ENCODE measurements around the gene NDC1. TPM values are rescaled to one million over a fixed set of nuclear protein-coding genes. Genes with fewer than 3 reads are reported as not detected.
A peak's percentile ranks its signal among the peaks of the same experiment; 100 is the strongest.

Gene NDC1
- total RNA-seq, 1 donor: 12.7 TPM

DNA sequence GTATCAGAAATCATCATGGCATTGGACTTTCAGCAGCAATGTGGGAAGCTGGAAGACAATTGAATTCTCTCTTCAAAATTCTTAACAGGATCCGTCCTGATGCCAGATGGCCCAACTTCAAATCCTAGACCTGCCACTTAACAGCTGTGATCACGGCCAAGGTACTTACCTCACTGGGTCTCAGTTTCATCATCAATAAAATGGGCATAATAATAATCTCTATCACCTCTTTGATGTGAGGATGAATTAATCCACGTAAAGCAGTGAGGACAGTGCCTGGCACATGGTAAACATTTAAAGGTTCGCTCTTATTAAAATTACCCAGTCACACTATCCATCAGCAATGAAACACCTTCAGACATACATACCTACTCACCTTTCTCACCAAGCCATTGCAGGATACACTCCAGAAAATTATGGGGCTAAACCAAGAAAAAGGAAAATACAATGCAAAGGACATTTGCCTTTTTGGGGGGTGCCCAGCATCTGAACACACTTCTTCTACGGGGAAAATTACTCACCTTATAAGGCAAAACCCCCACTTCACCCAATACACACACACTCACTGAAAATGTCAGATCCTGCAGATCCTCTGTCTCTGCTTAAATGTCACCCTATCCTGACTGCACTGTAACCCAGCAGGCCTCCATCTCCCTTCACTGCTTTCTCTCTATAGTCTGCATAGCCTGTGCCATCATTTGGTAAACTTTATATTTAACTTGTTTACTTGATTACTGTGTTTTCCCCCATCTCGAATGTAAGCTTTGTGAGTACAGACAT, 120.9 kb downstream of the NDC1 start:
- peaks cover 9% of the 10 kb centered on the region for H3K4me1 ChIP-seq (ENCODE audit: insufficient read depth, low read length)
- H3K27me3 ChIP-seq (ENCODE audit: insufficient read depth, low read length): no peaks in the 10 kb centered on the region
- no peaks in the 10 kb centered on the region for H3K9me3 ChIP-seq (ENCODE audit: low read depth, low read length)
- H3K36me3 ChIP-seq (ENCODE audit: insufficient read depth, low read length): no peaks in the 10 kb centered on the region
- no peaks in the 10 kb centered on the region for H3K79me2 ChIP-seq (ENCODE audit: insufficient read depth, low read length)
- peak; percentile 42 for DNase-seq (ENCODE audit: insufficient read length, low spot score, missing footprints)
- H4K20me1 ChIP-seq (ENCODE audit: insufficient read depth, low read length): peaks cover 21% of the 10 kb centered on the region
- TF ChIP-seq, protein P1, sequence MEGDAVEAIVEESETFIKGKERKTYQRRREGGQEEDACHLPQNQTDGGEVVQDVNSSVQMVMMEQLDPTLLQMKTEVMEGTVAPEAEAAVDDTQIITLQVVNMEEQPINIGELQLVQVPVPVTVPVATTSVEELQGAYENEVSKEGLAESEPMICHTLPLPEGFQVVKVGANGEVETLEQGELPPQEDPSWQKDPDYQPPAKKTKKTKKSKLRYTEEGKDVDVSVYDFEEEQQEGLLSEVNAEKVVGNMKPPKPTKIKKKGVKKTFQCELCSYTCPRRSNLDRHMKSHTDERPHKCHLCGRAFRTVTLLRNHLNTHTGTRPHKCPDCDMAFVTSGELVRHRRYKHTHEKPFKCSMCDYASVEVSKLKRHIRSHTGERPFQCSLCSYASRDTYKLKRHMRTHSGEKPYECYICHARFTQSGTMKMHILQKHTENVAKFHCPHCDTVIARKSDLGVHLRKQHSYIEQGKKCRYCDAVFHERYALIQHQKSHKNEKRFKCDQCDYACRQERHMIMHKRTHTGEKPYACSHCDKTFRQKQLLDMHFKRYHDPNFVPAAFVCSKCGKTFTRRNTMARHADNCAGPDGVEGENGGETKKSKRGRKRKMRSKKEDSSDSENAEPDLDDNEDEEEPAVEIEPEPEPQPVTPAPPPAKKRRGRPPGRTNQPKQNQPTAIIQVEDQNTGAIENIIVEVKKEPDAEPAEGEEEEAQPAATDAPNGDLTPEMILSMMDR (IDR thresholded peaks at IDR 0.05; ENCODE audit: extremely low read depth, low read depth, low read length): no peak
- no peak overlapping the region for H3K4me3 ChIP-seq (ENCODE audit: insufficient read depth, low read length)
- H3K4me2 ChIP-seq (ENCODE audit: insufficient read depth, low read length): no peak overlapping the region
- no peak overlapping the region for H2AFZ ChIP-seq (ENCODE audit: low read length)
- H3K27ac ChIP-seq (ENCODE audit: low read depth, low read length): no peak overlapping the region

DNA sequence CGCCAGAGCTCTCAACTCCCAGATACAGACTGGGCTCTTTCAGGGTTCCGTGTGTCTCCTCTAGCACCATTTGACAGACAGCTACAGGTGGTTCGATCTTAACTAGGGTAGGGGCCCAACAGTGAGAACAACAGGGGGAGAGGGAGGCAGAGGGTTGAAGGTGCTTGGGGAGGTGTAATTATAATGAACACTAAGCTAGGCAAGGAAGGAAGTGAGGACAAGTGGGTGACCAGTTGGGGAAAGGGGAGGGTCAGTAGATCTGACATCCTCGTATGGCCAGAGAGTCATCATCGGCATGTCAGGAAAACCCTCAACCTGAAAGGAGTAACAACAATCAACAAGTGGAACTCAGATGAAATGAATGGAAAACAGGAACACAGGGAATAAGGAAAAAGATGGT, 121.9 kb downstream of the NDC1 start:
- H4K20me1 ChIP-seq (ENCODE audit: insufficient read depth, low read length): peaks cover 29% of the 10 kb centered on the region
- no peak overlapping the region for H3K4me2 ChIP-seq (ENCODE audit: insufficient read depth, low read length)
- no peaks in the 10 kb centered on the region for H3K9me3 ChIP-seq (ENCODE audit: low read depth, low read length)
- H3K27ac ChIP-seq (ENCODE audit: low read depth, low read length): no peak overlapping the region
- H3K4me1 ChIP-seq (ENCODE audit: insufficient read depth, low read length): no peaks in the 10 kb centered on the region
- no peak overlapping the region for H2AFZ ChIP-seq (ENCODE audit: low read length)
- peak; percentile 43 for DNase-seq (ENCODE audit: insufficient read length, low spot score, missing footprints)
- TF ChIP-seq, protein P1 (IDR thresholded peaks at IDR 0.05; ENCODE audit: extremely low read depth, low read depth, low read length): no peak
- H3K4me3 ChIP-seq (ENCODE audit: insufficient read depth, low read length): no peak overlapping the region
- no peaks in the 10 kb centered on the region for H3K36me3 ChIP-seq (ENCODE audit: insufficient read depth, low read length)
- no peaks in the 10 kb centered on the region for H3K79me2 ChIP-seq (ENCODE audit: insufficient read depth, low read length)
- no peaks in the 10 kb centered on the region for H3K27me3 ChIP-seq (ENCODE audit: insufficient read depth, low read length)

DNA sequence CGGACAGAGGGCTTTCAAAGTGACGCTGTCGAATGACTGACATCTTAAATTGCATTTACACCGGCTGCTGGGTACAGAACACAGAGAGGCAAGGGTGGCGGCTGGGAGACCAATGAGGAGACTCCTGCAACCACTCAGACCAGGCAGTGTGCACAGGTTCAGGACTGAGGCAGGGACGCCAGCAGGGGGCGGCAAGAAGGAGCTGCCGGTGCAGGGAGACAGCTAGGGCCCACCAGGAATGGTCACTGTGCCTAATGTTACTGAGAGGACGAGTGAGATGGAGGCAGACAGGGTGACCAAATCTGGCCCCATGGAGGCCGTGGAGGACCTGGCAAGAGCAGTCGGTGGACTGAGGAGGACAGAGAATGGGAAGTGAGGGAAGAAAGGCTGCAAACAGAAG, 122.6 kb downstream of the NDC1 start:
- no peaks in the 10 kb centered on the region for H3K79me2 ChIP-seq (ENCODE audit: insufficient read depth, low read length)

More for the DNA sequence above, 122.6 kb downstream of the NDC1 start:
- H3K4me3 ChIP-seq (ENCODE audit: insufficient read depth, low read length): no peak overlapping the region
- peaks cover 34% of the 10 kb centered on the region for H4K20me1 ChIP-seq (ENCODE audit: insufficient read depth, low read length)
- no peaks in the 10 kb centered on the region for H3K9me3 ChIP-seq (ENCODE audit: low read depth, low read length)
- H3K27me3 ChIP-seq (ENCODE audit: insufficient read depth, low read length): no peaks in the 10 kb centered on the region
- H2AFZ ChIP-seq (ENCODE audit: low read length): no peak overlapping the region
- H3K27ac ChIP-seq (ENCODE audit: low read depth, low read length): no peak overlapping the region
- TF ChIP-seq, protein P1 (IDR thresholded peaks at IDR 0.05; ENCODE audit: extremely low read depth, low read depth, low read length): peak; percentile 62
- H3K4me2 ChIP-seq (ENCODE audit: insufficient read depth, low read length): no peak overlapping the region
- no peaks in the 10 kb centered on the region for H3K36me3 ChIP-seq (ENCODE audit: insufficient read depth, low read length)
- DNase-seq (ENCODE audit: insufficient read length, low spot score, missing footprints): peak; percentile 62
- H3K4me1 ChIP-seq (ENCODE audit: insufficient read depth, low read length): no peaks in the 10 kb centered on the region

Small RNAs within 50 kb of the gene (small RNA-seq; reads per million reads assigned to genes)
- gene AL049745.1 (not detected), gene RF00418 (not detected)

Other genes with a start within 250 kb of the NDC1 start
- gene GLIS1, start 99.1 kb downstream of the NDC1 start, total RNA-seq: 2.4 and 2.9 TPM in 2 replicates
- gene YIPF1, start 51.5 kb upstream of the NDC1 start, total RNA-seq: 22.4 and 23.2 TPM in 2 replicates
- gene DIO1, start 55.9 kb upstream of the NDC1 start, total RNA-seq: not detected in 2 replicates
- 21.7 and 22.7 TPM in 2 replicates for gene IFT25, start 107.4 kb upstream of the NDC1 start, total RNA-seq
- gene LRRC42, start 108.1 kb upstream of the NDC1 start, total RNA-seq: 38.7 and 43.9 TPM in 2 replicates
- not detected in 2 replicates for gene LDLRAD1, start 179.9 kb upstream of the NDC1 start, total RNA-seq
- gene TMEM59, start 214.9 kb upstream of the NDC1 start, total RNA-seq: 356 and 365 TPM in 2 replicates
- gene TCEANC2, start 215.3 kb upstream of the NDC1 start, total RNA-seq: 2.5 and 3.2 TPM in 2 replicates

Measured in osteoblast (primary cell).